ENCODE data around the gene PDZD2. TPM values are rescaled to one million over a fixed set of nuclear protein-coding genes. Genes with fewer than 3 reads are reported as not detected.
"Not testable (repeated sequence)": the region's sequence is repeated elsewhere in the genome, so short reads cannot be mapped to it uniquely, and the experiment has no call there.

PDZD2 gene
- total RNA-seq, 4 donors from 2014 or later: 6.2 to 21.4 (median 11.8) TPM

DNA sequence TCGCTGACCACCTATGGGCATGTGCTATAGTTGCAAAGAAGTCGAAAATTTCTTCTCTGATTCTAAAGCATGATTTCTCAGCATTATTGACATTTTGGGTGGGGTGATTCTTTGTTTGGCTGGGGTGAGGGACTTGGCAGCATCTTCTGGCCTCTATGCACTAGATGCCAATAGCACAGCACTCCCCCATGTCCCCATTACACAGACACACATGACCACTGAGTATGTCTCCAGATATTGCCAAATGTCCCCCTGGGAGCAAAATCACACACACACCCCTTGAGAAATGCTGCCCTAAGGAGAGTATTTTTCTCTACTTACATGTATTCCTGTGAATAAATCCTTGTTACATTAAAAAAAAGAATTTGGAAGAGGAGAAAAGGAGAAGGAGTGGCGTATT is 89.1 kb downstream of the PDZD2 start:
- no peak for DNase-seq
- Histone ChIP-seq H3K36me3 (no peaks in the 10 kb centered on the region), H3K27me3 (no peaks in the 10 kb centered on the region), H3K27ac (no peak overlapping the region), H3K4me1 (no peaks in the 10 kb centered on the region), H3K9me3 (no peaks in the 10 kb centered on the region), H3K4me3 (no peak overlapping the region)
- intact Hi-C loops (cut with DNase I; ENCODE audit: low total_unique reads): no loop called here
- TF ChIP-seq POLR2A (IDR thresholded peaks at IDR 0.05): no peak
- TF ChIP-seq, protein P1, sequence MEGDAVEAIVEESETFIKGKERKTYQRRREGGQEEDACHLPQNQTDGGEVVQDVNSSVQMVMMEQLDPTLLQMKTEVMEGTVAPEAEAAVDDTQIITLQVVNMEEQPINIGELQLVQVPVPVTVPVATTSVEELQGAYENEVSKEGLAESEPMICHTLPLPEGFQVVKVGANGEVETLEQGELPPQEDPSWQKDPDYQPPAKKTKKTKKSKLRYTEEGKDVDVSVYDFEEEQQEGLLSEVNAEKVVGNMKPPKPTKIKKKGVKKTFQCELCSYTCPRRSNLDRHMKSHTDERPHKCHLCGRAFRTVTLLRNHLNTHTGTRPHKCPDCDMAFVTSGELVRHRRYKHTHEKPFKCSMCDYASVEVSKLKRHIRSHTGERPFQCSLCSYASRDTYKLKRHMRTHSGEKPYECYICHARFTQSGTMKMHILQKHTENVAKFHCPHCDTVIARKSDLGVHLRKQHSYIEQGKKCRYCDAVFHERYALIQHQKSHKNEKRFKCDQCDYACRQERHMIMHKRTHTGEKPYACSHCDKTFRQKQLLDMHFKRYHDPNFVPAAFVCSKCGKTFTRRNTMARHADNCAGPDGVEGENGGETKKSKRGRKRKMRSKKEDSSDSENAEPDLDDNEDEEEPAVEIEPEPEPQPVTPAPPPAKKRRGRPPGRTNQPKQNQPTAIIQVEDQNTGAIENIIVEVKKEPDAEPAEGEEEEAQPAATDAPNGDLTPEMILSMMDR (IDR thresholded peaks at IDR 0.05): no peak

DNA sequence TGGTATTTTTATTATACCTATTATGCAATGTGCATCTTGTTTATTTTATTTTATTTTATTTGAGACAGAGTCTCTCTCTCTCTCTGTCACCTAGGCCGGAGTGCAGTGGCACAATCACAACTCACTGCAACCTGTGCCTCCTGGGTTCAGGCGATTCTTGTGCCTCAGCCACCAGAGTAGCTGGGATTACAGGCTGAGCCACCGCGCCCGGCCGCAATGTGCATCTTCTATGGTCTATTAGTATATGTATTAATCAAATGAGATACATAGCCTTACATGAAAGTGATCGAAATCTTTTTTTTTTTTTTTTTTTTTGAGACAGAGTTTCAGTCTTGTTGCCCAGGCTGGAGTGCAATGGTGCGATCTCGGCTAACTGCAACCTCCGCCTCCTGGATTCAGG is 89.9 kb downstream of the PDZD2 start:
- H3K27ac ChIP-seq; H3K4me3 ChIP-seq; H3K36me3 ChIP-seq; H3K9me3 ChIP-seq; DNase-seq; intact Hi-C loops (cut with DNase I; ENCODE audit: low total_unique reads); H3K27me3 ChIP-seq; H3K4me1 ChIP-seq: not testable (repeated sequence)

DNA sequence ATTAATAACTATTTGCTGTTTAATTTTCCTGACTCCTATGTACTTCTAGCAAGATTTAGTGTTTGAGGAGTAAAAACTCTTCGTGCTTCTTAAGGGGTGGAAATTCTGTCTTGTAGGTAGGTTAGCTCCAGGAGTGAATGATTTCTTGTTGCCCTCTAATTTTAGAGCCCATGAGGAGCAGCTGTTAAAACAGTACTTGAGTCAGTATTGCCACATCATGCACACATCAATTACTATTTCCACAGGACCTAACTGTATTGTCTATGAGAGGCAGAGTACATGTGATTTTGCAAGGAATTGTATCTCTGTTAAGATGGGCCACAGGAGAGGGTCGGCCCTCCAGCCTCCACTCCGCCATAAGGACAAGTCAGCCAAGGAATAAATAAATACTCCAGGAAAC is 91.2 kb downstream of the PDZD2 start:
- H3K27ac ChIP-seq: no peak overlapping the region
- intact Hi-C loops (cut with DNase I; ENCODE audit: low total_unique reads): no loop called here
- H3K9me3 ChIP-seq: no peaks in the 10 kb centered on the region
- no peak overlapping the region for H3K4me3 ChIP-seq
- TF ChIP-seq, protein P1 (IDR thresholded peaks at IDR 0.05): no peak
- no peak for TF ChIP-seq POLR2A (IDR thresholded peaks at IDR 0.05)
- no peaks in the 10 kb centered on the region for H3K27me3 ChIP-seq
- no peaks in the 10 kb centered on the region for H3K4me1 ChIP-seq
- DNase-seq: no peak
- H3K36me3 ChIP-seq: no peaks in the 10 kb centered on the region

DNA sequence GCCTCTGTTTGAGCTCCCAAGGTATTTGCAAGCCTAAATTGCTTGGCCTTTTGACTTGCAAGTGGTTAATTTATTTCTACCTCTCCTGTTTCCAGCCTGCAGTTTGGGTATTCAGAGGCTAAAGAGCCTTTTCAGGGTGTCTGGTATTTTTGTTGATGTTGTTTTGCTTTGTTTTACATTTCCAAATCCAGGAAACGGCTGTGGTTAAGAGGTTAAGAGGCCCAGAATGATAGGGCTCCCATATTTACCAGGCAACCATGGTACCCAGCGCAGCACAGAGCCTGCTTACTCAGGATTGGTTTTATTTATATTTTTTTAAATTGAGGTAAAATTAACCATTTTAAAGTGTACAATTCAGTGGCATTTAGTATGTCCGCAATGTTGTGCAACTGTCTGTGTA is 92.1 kb downstream of the PDZD2 start:
- Histone ChIP-seq H3K9me3 (no peaks in the 10 kb centered on the region), H3K4me3 (no peak overlapping the region), H3K27me3 (no peaks in the 10 kb centered on the region), H3K27ac (no peak overlapping the region), H3K4me1 (no peaks in the 10 kb centered on the region), H3K36me3 (no peaks in the 10 kb centered on the region)
- DNase-seq: no peak
- TF ChIP-seq, protein P1 (IDR thresholded peaks at IDR 0.05): no peak
- no peak for TF ChIP-seq POLR2A (IDR thresholded peaks at IDR 0.05)
- intact Hi-C loops (cut with DNase I; ENCODE audit: low total_unique reads): no loop called here

DNA sequence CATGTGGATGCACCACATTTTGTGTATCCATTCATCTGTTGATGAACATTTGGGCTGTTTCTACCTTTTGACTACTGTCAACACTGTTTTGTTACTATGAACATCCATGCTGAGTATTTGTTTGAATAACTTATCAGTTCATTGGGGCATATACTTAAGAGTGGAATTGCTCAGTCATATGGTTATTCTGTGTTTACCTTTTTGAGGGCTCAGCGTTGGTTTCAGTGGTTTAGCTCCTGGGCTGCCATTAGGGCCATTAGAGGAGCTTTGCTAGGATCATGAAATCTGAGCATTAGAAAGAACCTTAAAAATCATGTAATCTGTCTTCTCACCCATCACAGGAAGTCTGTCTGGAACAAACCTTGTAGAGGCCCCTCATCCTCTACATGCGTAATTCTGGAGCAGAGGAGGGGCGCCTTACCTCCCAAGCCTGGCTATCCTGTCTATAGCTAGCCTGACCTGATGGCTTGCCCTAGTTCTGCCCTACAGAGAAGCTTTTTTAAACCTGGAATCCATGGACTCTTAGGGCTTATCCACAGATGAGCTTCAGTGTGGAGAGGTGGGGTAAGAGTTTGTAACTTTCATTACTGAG is 92.9 kb downstream of the PDZD2 start:
- no peaks in the 10 kb centered on the region for H3K9me3 ChIP-seq
- no peak for TF ChIP-seq POLR2A (IDR thresholded peaks at IDR 0.05)
- TF ChIP-seq, protein P1 (IDR thresholded peaks at IDR 0.05): no peak
- no peak overlapping the region for H3K27ac ChIP-seq
- no peak overlapping the region for H3K4me3 ChIP-seq
- no peaks in the 10 kb centered on the region for H3K27me3 ChIP-seq
- intact Hi-C loops (cut with DNase I; ENCODE audit: low total_unique reads): no loop called here
- H3K4me1 ChIP-seq: no peaks in the 10 kb centered on the region
- no peak for DNase-seq
- no peaks in the 10 kb centered on the region for H3K36me3 ChIP-seq

DNA sequence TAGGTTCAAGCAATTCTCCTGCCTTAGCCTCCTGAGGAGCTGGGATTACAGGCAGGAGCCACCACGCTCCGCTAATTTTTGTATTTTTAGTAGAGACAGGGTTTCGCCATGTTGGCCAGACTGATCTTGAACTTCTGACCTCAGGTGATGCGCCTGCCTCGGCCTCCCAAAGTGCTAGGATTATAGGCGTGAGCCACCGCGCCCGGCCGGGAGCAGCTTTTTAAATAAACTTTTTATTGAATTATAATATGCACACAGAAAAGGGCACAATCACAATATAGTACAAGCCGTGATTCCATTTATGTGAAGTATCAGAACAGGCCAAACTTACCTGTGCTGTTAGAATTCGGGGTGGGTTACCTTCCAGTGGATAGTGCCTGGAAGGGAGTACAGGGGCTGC is 93.9 kb downstream of the PDZD2 start:
- H3K4me1 ChIP-seq; H3K9me3 ChIP-seq; H3K27me3 ChIP-seq; intact Hi-C loops (cut with DNase I; ENCODE audit: low total_unique reads); DNase-seq; H3K4me3 ChIP-seq; H3K36me3 ChIP-seq; H3K27ac ChIP-seq: not testable (repeated sequence)
